RWPE1 (cell line): ENCODE measurements around the gene AGAP5.
A peak's percentile ranks its signal among the peaks of the same experiment; 100 is the strongest.

Experiments used
- CTCF ChIA-PET: fragments of 350-600 bp; sonication (Branson Sonifier 250); formaldehyde crosslinking; extraction: SDS; loops from one replicate; lab custom pipeline; 2021; lab: Yijun Ruan, JAX
- POLR2A ChIA-PET: fragments of 400-600 bp; formaldehyde crosslinking; extraction: SDS; loops from one replicate; lab custom pipeline; 2020; ENCODE audit warnings: antibody characterized with exemption; ENCODE audit not compliant: low non-redundant PET; lab: Yijun Ruan, JAX
- DNase-seq: peaks from one replicate; pipeline ENCODE4 v3.0.0; 2012; ENCODE audit warnings: low spot score
- H3K27ac ChIP-seq: fragments of 450-650 bp; 2 replicates; pipeline ENCODE4 v1.5.1; 2017
- TF ChIP-seq, protein P1 (sequence below): fragments of 450-650 bp; conservative IDR thresholded peaks from 2 replicates; pipeline ENCODE4 v1.5.1; 2017; ENCODE audit warnings: low read depth, mild to moderate bottlenecking

Gene AGAP5

DNA sequence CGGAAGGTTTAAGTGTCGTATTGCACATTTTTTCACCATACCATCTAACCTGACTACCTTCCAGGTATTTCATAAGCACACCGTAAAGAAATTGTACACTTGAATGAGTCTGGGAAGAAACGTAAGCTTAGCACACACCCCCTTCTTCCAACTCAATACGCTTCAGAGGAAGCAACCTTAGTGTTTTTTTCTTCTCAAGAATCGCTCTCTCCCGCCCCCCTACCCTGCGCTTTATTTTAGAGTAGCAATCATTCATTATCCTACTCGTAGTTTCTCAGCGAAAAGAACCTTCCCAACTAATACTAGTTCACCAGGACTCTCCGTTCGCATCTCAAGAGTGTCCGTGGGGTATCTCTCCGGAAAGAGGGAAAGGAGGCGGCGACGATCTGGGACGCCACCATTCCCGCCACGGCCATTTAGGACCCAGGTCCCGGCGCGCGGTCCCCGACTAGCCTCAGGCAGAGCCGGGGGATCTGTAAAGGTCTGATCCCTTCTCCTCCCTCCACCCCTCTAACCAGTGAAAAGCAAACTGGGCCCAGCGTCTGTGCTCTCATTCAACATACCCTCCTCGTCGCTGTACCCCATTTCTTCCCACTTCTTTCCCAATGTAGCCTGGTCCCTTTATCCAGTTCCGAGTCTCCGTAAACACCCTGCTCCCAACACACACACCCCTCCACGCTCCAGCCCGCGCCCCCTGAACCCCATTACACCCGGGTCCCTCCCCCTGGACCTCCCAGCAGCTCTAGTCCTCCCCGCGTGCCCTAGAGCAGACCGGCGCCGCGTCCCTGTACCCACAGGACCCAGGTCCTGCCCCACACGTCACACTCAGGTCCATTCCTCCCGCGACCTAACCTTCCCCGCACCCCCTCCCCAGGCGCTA lies 72.7 kb downstream of the AGAP5 start:
- ChIA-PET CTCF (interaction anchor here (0.5 to 0.6 kb wide), 2 partner anchors 9 to 34 kb away, joined by 3 to 5 read pairs; no protein-coding TSS in a partner anchor), POLR2A (interaction anchor here (0.5 kb wide), 1 partner anchor 27 kb away, joined by 7 read pairs; no protein-coding TSS in a partner anchor)
- H3K27ac ChIP-seq = peak overlapping the region; percentile 80
- TF ChIP-seq, protein P1, sequence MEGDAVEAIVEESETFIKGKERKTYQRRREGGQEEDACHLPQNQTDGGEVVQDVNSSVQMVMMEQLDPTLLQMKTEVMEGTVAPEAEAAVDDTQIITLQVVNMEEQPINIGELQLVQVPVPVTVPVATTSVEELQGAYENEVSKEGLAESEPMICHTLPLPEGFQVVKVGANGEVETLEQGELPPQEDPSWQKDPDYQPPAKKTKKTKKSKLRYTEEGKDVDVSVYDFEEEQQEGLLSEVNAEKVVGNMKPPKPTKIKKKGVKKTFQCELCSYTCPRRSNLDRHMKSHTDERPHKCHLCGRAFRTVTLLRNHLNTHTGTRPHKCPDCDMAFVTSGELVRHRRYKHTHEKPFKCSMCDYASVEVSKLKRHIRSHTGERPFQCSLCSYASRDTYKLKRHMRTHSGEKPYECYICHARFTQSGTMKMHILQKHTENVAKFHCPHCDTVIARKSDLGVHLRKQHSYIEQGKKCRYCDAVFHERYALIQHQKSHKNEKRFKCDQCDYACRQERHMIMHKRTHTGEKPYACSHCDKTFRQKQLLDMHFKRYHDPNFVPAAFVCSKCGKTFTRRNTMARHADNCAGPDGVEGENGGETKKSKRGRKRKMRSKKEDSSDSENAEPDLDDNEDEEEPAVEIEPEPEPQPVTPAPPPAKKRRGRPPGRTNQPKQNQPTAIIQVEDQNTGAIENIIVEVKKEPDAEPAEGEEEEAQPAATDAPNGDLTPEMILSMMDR = no peak
- DNase-seq = peak; percentile 69
